ENCODE results near the gene SKIC3.

Gene SKIC3

DNA sequence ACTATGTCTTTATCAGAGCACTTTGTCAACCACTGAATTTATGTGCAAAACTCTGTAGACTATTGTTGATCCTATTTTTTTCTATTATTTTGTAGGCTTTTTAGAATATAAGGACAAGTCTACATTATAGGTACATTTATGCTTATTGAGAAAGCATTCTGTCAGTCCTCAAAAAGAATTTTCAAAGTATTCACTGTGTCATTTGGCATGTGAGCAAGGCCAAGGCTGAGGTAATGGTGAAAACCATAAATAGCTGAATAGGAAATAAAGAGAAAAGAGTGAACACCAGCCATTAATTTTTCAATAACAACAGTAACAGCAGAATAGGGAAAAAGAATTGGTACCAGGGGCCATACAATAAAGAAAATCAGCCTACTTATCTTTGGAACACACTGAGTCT, 21.0 kb downstream of the SKIC3 start:
- DNase-seq (ENCODE audit: low read depth, low spot score): peak; percentile 27
- H3K4me3 ChIP-seq (ENCODE audit: low read depth, low read length): no peak overlapping the region
- in situ Hi-C loops (cut with HindIII; ENCODE audit: low sequenced_read_pairs): no loop called here
- TF ChIP-seq CTCF (IDR thresholded peaks at IDR 0.05; ENCODE audit: low read depth, low read length): no peak

DNA sequence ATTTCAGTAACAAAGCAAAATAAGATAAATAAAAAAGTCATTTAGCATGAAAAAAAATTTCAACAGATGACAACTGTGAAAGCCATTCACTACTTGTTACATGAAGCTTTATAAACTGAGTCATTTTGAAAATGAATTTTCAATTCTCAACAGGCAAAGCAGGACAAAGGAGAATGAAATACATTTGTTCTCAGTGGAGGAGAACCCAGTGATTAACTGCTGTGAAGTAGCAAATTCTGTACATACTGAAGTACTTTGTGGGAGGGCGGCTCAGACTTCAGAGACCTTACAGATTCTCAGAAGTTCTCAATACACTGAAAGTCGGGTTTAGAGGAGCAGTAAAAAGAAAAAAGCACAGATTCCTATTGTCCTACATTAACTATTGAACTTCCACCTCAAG, 21.7 kb downstream of the SKIC3 start:
- no peak overlapping the region for H3K4me3 ChIP-seq (ENCODE audit: low read depth, low read length)
- in situ Hi-C loops (cut with HindIII; ENCODE audit: low sequenced_read_pairs): no loop called here
- TF ChIP-seq CTCF (IDR thresholded peaks at IDR 0.05; ENCODE audit: low read depth, low read length): no peak
- DNase-seq (ENCODE audit: low read depth, low spot score): peak; percentile 38

GRCh38 chr5:95532415-95532814, 22.4 kb downstream of the SKIC3 start:
- DNase-seq (ENCODE audit: low read depth, low spot score): no peak
- H3K4me3 ChIP-seq (ENCODE audit: low read depth, low read length): no peak overlapping the region
- in situ Hi-C loops (cut with HindIII; ENCODE audit: low sequenced_read_pairs): no loop called here
- TF ChIP-seq CTCF (IDR thresholded peaks at IDR 0.05; ENCODE audit: low read depth, low read length): no peak

GRCh38 chr5:95531491-95531890, 23.3 kb downstream of the SKIC3 start:
- no peak overlapping the region for H3K4me3 ChIP-seq (ENCODE audit: low read depth, low read length)
- no peak for TF ChIP-seq CTCF (IDR thresholded peaks at IDR 0.05; ENCODE audit: low read depth, low read length)
- in situ Hi-C loops (cut with HindIII; ENCODE audit: low sequenced_read_pairs): no loop called here
- DNase-seq (ENCODE audit: low read depth, low spot score): no peak

DNA sequence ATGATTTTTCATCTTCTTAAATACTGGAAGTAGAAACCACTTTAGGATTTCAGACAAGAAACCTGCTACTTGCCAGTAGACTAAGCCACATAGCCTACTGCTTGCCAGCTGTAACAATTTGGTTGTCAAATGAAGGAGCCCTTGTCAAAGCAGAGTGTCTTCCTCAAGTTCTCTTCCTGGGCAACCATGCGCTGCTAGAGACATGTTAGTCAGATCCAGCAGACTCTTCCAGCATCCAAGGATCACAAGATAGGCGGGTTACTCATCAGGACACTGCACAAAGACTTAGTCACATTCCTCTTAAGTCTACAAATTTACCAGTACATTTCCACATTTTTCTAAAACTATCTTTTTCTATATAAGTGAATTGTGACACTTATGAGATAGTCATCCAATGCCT, 24.4 kb downstream of the SKIC3 start:
- TF ChIP-seq CTCF (IDR thresholded peaks at IDR 0.05; ENCODE audit: low read depth, low read length): no peak
- peak; percentile 78 for DNase-seq (ENCODE audit: low read depth, low spot score)
- in situ Hi-C loops (cut with HindIII; ENCODE audit: low sequenced_read_pairs): no loop called here
- no peak overlapping the region for H3K4me3 ChIP-seq (ENCODE audit: low read depth, low read length)

- H3K4me3 ChIP-seq (ENCODE audit: low read depth, low read length): no peak overlapping the region
- DNase-seq (ENCODE audit: low read depth, low spot score): no peak
- TF ChIP-seq CTCF (IDR thresholded peaks at IDR 0.05; ENCODE audit: low read depth, low read length): no peak
- in situ Hi-C loops (cut with HindIII; ENCODE audit: low sequenced_read_pairs): no loop called here
Measured at GRCh38 chr5:95528565-95528964, 26.2 kb downstream of the SKIC3 start.

- H3K4me3 ChIP-seq (ENCODE audit: low read depth, low read length): no peak overlapping the region
- no peak for TF ChIP-seq CTCF (IDR thresholded peaks at IDR 0.05; ENCODE audit: low read depth, low read length)
- peak; percentile 2 for DNase-seq (ENCODE audit: low read depth, low spot score)
- in situ Hi-C loops (cut with HindIII; ENCODE audit: low sequenced_read_pairs): no loop called here
Measured at GRCh38 chr5:95526871-95527270, 27.9 kb downstream of the SKIC3 start.

All from astrocyte of the spinal cord (primary cell).